ENCODE data around the gene PIGX. TPM values are rescaled to one million over a fixed set of nuclear protein-coding genes. Genes with fewer than 3 reads are reported as not detected.
A peak's percentile ranks its signal among the peaks of the same experiment; 100 is the strongest.

Gene PIGX
- 18.0 TPM for polyA plus RNA-seq

DNA sequence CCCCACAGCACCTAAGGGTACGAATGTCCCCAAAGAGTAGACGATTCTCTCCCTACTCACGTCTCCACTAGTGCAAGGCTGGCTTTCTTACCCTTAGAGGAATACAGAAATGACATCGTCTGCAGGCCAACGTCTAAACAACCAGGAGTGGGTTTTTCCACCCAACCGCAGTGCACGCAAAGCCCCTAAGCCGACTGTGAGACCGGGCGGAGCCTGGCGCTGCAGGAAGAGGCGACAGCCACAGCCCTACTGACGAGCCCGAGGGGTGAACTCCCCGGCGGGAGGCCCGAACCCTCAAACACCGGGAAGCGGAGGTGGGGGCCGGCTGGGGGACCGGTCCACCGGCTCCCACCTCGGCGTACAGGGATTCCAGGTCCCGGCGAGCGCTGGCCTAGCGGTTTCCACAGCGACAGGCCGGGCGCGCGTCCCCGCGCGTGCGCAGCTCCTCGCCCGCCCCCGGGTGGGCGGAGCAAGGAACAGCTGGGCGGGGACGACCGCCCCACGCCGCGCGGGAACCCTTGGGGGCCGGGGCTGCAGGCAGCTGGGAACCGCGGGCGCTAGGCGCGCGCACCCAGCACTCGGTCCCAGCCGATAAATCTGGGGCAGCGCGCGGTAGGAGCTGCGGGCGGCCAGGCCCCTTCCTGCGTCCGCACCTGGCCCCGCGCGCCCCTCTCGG, at the start of gene PIGX, which contains the start of gene CEP19:
PIGX (plus strand) TSS at position 540 of the 676 bp plus-strand sequence.
CEP19 (minus strand) TSS at position 413 of the 676 bp plus-strand sequence. CDS start 3,593 bp downstream, outside the sequence.
- no peaks in the 10 kb centered on the region for H3K9me3 Mint-ChIP-seq
- peaks cover 6% of the 10 kb centered on the region for H3K36me3 Mint-ChIP-seq
- peaks cover 7 to 11% (median 11%) of the 10 kb centered on the region in 3 donors for H3K4me1 Mint-ChIP-seq
- peak within 1 kb of the TSS; percentile 88 to 93 (median 92) for H3K4me3 Mint-ChIP-seq
- no peaks in the 10 kb centered on the region for H3K27me3 Mint-ChIP-seq
- peak within 1 kb of the TSS; percentile 97 to 98 (median 97) for H3K27ac Mint-ChIP-seq

DNA sequence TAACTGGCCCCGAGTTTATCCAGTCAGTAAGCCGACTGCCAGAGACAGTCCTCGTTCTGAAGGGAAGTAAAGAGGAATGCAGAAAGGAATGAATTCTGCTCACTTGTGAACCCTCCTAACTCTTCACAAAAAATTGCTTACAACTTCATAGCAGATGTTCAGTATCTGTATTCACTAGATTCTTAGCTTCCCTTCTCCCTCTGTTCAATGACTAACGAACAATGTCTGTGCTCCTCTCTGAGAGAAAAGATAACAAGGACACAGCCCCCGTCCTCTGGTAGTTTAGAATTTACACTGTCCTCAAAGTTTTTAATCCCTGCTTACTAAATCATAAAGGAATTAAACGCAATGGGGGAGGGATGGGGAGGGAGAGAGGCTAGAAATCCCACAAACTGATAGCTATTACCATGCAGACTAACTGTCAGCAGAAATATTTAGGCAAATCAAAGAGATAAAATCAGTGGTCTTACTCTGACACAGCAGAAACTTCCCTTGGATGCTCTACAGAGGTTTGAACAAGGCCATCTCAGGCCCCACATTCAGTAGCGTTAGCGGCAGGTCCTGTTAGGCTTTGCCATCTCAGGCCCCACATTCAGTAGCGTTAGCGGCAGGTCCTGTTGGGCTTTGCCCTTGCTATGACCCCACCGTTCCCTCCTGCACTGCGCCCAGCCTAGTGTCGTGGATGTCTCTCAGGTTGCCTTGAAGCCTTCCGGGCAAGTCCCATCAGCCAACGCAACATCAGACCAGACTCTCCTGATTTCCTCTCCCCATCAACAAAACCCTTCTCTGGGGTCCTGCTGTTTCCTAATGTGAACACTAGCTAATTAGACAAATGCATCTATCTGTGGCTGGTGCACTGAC, 49.2 kb upstream of the PIGX start:
- no peaks in the 10 kb centered on the region for H3K9me3 Mint-ChIP-seq
- no peak overlapping the region for H3K4me3 Mint-ChIP-seq
- peak overlapping the region in 2 of 3 donors; percentile 36 to 76 for H3K27ac Mint-ChIP-seq
- peaks cover 6% of the 10 kb centered on the region for H3K36me3 Mint-ChIP-seq
- H3K4me1 Mint-ChIP-seq: peaks cover 10 to 18% (median 14%) of the 10 kb centered on the region in 3 donors
- H3K27me3 Mint-ChIP-seq: no peaks in the 10 kb centered on the region

DNA sequence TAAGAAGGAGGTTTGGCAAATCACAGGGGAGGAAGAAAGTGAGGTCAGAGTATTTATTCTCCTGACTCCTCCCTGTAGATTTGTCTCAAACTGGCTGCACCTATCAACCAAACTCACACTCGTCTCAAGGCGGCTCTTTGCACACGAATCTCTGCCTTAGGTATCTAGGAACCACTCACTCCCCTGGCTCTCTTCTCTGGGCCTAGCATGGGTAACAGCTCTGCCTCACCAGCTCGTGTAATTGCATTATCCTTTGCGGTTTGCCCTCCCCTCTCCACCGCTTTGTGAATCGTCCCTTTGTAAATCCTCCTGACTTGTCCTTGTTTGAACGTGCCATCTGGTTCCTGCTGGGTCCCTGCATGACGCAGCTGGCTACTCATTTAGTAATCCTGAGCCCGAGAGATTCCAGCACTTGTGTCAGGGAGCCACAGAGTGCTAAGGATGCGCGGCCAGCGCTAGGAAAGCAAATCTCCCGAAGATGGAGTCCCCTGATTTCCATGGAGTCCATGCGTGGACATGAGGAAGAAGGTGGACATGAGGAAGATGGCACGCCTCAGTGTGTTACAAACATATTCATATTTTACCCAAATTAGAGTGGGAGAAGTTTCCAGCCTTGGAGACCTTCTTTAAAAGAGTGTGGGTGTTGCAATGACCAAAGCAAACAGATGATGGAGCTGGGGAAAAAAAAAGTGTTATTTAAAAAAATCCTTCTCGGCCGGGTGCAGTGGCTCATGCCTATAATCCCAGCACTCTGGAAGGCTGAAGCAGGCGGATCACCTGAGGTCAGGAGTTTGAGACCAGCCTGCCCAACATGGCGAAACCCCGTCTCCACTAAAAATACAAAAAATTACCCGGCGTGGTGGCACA, 45.9 kb upstream of the PIGX start:
- Mint-ChIP-seq H3K4me3 (no peak overlapping the region), H3K4me1 (peaks cover 30 to 38% (median 34%) of the 10 kb centered on the region in 3 donors), H3K9me3 (no peaks in the 10 kb centered on the region), H3K27ac (peak overlapping the region in 2 of 3 donors; percentile 24 to 71), H3K27me3 (no peaks in the 10 kb centered on the region), H3K36me3 (peaks cover 4% of the 10 kb centered on the region)

DNA sequence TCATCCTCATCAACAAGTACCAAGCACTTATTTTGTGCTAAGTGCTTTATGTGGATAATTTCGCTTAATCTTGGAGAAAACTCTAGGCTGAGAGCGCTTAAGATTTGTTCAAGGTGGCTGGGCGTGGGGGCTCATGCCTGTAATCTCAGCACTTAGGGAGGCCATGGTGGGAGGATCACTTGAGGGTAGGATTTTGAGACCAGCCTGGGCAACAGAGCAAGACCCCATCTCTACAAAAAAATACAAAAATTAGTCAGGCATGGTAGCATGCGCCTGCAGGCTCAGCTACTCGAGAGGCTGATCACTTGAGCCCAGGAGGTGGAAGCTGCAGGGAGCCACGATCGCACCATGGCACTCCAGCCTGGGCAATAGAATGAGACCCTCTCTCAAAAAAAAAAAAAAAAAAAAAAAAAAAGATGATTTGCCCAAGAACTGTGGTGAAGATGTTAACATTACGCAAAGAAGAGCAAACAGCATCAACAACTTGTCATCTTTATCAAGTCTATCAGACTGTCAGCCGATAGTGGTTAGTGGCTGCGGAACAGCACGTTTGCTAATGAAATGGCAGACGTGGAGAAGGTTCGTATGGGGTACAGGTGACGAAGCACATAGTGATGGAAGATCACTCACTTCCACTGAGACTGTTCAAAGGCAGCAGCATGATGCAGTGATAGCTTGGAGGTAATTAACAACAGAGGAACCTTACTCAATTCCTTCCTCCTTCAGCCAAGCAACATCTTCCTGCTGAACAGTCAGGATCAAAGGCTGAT, 44.9 kb upstream of the PIGX start:
- Mint-ChIP-seq H3K4me3 (no peak overlapping the region), H3K27ac (peak overlapping the region in 2 of 3 donors; percentile 31 to 39), H3K36me3 (peaks cover 5% of the 10 kb centered on the region), H3K4me1 (peaks cover 34 to 45% (median 37%) of the 10 kb centered on the region in 3 donors), H3K9me3 (no peaks in the 10 kb centered on the region), H3K27me3 (no peaks in the 10 kb centered on the region)

DNA sequence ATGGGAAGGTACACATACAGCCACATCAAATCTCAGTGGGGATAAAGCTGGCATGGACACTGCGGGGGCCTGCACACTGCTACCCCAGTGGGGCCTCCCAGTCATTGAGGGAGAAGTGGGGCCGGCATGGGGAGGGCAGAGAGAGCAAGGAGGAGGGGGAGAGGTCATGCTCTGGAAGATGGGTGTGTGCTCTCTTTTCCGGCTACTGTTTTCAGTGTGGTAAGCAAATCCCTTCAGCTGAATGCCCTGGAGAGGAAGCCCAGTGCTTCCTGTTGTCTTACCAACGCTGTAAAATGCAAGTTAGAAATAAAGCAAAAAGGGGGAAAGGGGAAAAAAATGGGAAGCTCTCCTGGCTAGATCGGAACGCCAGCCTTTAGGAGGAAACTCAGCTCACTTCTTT, 41.8 kb upstream of the PIGX start:
- H3K9me3 Mint-ChIP-seq: peaks cover 0 to 2% (median 0%) of the 10 kb centered on the region in 3 donors
- peak overlapping the region; percentile 70 to 91 (median 80) for H3K4me3 Mint-ChIP-seq
- peaks cover 11% of the 10 kb centered on the region for H3K36me3 Mint-ChIP-seq
- no peaks in the 10 kb centered on the region for H3K27me3 Mint-ChIP-seq
- peak overlapping the region; percentile 77 to 89 (median 80) for H3K27ac Mint-ChIP-seq
- peaks cover 34 to 52% (median 38%) of the 10 kb centered on the region in 3 donors for H3K4me1 Mint-ChIP-seq

DNA sequence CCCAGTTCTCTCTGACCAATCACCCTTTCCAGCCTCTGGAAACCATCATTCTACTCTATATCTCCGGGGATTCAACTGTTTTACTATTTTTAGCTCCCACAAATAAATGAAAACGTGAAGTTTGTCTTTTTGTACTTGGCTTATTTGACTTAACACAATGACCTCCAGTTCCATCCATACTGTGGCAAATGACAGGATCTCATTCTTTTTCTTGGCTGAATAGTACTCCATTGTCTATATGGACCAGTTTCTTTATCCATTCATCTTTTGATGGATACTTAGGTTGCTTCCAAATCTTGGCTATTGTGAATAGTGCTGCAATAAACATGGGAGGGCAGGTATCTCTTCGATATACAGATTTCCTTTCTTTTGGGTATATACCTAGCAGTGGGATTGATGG, 38.5 kb upstream of the PIGX start:
- Mint-ChIP-seq H3K4me3 (peak overlapping the region in 1 of 4 donors; percentile 65), H3K4me1 (peaks cover 31 to 48% (median 32%) of the 10 kb centered on the region in 3 donors), H3K9me3 (peaks cover 0 to 2% (median 0%) of the 10 kb centered on the region in 3 donors), H3K36me3 (peaks cover 7% of the 10 kb centered on the region), H3K27ac (peak overlapping the region in 1 of 3 donors; percentile 75), H3K27me3 (no peaks in the 10 kb centered on the region)

DNA sequence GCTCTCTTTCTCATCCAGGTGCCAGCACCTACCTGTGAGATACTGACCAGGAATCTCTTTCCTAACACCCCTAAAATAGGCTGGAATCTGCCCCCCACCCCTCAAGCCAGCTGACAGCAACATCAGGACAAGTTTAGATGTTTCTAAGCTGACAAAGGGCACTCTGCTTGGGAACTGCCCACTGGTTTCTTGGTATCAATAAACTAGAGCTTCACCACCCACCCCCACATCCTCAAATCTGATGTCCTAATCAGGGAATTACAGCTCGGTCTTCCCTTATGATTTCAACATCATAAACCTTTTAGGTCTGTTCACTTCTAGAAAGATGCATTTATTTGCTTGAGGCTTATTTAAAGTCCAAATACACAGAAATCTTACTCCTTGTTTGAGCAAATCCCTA, 34.8 kb upstream of the PIGX start:
- H3K27ac Mint-ChIP-seq: peak overlapping the region in 1 of 3 donors; percentile 11
- H3K36me3 Mint-ChIP-seq: peaks cover 6% of the 10 kb centered on the region
- H3K9me3 Mint-ChIP-seq: peaks cover 0 to 2% (median 0%) of the 10 kb centered on the region in 3 donors
- no peaks in the 10 kb centered on the region for H3K27me3 Mint-ChIP-seq
- H3K4me3 Mint-ChIP-seq: peak overlapping the region in 1 of 4 donors; percentile 2
- peaks cover 10 to 24% (median 11%) of the 10 kb centered on the region in 3 donors for H3K4me1 Mint-ChIP-seq

DNA sequence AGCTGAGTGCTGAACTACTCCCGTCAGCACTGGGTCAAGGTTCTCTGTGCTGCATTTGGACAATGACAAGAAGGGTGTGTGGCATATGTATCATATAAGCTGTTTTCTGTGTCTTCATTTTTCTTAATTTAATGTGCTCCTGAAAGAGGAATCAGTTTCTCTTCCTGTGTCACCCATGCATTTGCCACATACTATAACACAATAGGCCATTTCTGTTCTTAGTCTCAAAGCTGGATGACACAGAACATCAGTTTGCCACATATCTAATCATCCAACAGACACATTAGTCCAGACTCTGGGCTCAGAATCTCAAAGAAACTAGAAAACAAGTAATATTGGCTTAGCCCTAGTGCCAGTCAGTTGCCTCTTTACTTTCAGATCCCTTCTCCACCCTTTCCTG, 34.2 kb upstream of the PIGX start:
- peaks cover 6% of the 10 kb centered on the region for H3K36me3 Mint-ChIP-seq

DNA sequence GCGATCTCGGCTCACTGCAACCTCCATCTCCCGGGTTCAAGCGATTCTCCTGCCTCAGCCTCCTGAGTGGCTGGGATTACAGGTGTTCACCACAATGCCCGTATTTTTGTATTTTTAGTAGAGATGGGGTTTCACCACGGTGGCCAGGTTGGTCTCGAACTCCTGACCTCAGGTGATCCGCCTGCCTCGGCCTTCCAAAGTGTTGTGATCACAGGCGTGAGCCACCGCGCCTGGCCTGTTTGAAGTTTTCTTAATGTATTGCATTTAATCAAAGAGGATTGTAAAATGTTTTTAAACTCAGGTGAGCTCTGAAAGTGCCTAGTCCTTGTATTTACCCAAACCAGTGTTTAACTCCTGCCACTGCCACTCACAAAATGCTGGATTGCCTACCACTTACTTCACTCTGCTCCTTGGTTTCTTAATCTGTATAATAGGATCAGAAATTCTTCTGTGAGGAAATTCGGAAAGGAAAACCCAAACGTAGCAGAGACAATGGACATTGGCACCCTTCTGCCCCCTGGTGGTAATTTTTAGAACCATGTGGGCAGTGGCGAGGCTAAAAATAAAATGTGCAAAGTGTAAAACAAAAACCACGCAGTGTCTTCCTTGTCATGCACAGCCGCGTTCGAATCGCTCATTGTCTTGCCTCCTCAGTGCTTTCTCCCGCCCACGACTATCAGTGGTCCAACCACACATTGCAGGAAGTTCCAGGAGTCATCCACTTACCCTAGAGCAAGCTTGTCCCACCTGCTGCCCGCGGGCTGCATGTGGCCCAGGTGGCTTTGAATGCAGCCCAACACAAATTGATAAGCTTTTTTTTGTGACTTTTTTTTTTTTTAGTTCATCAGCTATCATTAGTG, 27.4 kb upstream of the PIGX start:
- peak overlapping the region in 3 of 4 donors; percentile 70 to 92 (median 79) for H3K4me3 Mint-ChIP-seq

More for the DNA sequence above, 34.2 kb upstream of the PIGX start:
- Mint-ChIP-seq H3K4me3 (peak overlapping the region in 1 of 4 donors; percentile 61), H3K9me3 (peaks cover 0 to 2% (median 0%) of the 10 kb centered on the region in 3 donors), H3K4me1 (peaks cover 10 to 24% (median 11%) of the 10 kb centered on the region in 3 donors), H3K27me3 (no peaks in the 10 kb centered on the region), H3K27ac (no peak overlapping the region)

DNA sequence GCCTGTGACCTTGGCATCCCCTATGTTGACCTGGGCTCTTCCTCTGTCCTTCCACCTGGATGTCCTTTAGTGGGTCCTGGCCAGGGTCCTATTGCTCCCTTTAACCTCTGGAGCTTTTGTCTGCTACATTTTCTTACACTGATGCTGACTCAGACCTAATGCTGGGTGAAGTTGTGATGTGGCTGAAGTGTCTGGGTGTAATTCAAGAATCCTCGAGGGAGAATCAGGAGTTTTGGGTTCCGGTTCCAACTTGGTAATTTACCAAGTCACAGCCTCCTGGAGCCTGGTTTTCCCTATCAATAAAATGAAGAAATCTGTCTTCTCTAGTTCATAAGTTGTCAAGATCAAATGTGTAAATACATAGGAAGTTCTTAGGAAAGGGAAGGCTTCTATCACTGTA, 25.7 kb upstream of the PIGX start:
- H3K4me1 Mint-ChIP-seq: peaks cover 22 to 23% (median 22%) of the 10 kb centered on the region in 3 donors
- H3K36me3 Mint-ChIP-seq: peaks cover 2% of the 10 kb centered on the region
- H3K9me3 Mint-ChIP-seq: no peaks in the 10 kb centered on the region
- H3K27ac Mint-ChIP-seq: peak overlapping the region in 2 of 3 donors; percentile 13 to 65
- H3K4me3 Mint-ChIP-seq: no peak overlapping the region
- no peaks in the 10 kb centered on the region for H3K27me3 Mint-ChIP-seq

More for the DNA sequence above, 27.4 kb upstream of the PIGX start:
- Mint-ChIP-seq H3K9me3 (no peaks in the 10 kb centered on the region), H3K27me3 (no peaks in the 10 kb centered on the region), H3K4me1 (peaks cover 20 to 23% (median 22%) of the 10 kb centered on the region in 3 donors), H3K27ac (peak overlapping the region in 2 of 3 donors; percentile 14 to 35), H3K36me3 (peaks cover 2% of the 10 kb centered on the region)

DNA sequence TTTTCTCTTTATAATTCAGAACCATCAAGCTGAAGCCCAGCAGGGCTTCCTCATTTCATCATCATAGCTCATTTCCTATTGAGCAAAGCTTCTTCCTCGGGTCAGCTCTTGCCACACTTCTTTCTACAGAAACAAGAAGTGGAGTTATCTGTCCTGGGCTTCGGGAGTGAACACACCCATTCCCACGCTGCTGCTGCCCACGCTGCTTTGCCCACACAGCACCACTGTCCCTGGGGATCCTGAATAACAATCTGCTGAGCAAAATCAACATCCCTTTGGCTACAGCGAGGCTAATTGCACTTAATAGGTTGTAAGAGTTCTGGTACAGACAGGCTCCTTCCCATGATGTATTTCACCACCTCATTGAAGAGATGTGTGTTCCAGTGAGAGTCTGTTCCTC, 23.8 kb upstream of the PIGX start:
- Mint-ChIP-seq H3K27ac (peak overlapping the region; percentile 15 to 72 (median 45)), H3K27me3 (peaks cover 2% of the 10 kb centered on the region), H3K4me3 (peak overlapping the region in 2 of 4 donors; percentile 79 to 84), H3K9me3 (no peaks in the 10 kb centered on the region), H3K4me1 (peaks cover 21 to 23% (median 22%) of the 10 kb centered on the region in 3 donors), H3K36me3 (peaks cover 2% of the 10 kb centered on the region)

DNA sequence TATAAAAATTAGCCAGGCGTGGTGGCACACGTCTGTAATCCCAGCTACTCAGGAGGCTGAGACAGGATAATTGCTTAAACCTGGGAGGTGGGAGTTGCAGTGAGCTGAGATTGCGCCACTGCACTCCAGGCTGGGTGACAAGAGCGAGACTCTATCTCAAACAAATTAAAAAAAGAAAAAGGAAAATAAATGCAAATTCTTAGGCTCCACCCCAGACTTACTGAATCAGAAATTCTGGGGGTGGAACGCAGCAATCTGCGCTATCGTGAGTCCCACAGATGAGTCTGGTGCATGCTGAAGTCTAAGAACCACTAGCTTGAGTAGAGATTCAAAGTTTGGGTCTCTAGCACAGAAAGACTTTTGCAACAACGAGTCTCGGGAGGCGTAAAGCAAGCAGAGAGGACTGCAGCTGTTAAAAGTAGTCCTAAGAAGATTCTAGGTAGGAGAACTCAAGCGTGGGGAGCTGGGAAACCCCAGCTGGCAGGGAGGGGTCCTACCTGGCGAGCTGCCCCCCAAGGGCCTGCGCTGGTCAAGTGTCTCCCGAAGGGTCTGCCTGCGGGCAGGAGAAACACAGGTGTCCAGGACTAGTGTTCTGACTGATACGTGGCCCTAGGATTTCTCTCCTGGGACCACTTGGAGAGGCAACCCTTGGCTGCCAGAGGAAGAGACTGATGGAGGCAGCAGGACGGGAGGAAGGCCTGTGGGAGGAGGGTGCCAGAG, 22.1 kb upstream of the PIGX start:
- peaks cover 2% of the 10 kb centered on the region for H3K27me3 Mint-ChIP-seq
- no peak overlapping the region for H3K27ac Mint-ChIP-seq
- H3K9me3 Mint-ChIP-seq: no peaks in the 10 kb centered on the region
- peak overlapping the region in 1 of 4 donors; percentile 12 for H3K4me3 Mint-ChIP-seq
- H3K36me3 Mint-ChIP-seq: no peaks in the 10 kb centered on the region
- H3K4me1 Mint-ChIP-seq: peaks cover 14 to 18% (median 15%) of the 10 kb centered on the region in 3 donors
